GM12878 (cell line): ENCODE measurements around the gene CHRDL1.

Experiments used
- ATF2 ChIP-seq: IDR thresholded peaks from 2 replicates; pipeline ENCODE4 v1.6.1; 2012; ENCODE audit warnings: low read length, inconsistent platforms
- ATF7 ChIP-seq: fragments of 450-650 bp; IDR thresholded peaks from 2 replicates; pipeline ENCODE4 v1.6.1; 2016; ENCODE audit warnings: low read depth, mild to moderate bottlenecking
- CEBPZ ChIP-seq: fragments of 150-350 bp; IDR thresholded peaks from 2 replicates; pipeline ENCODE4 v1.6.1; 2016; ENCODE audit warnings: low read depth, low read length
- CTCF ChIP-seq, 3 experiments: IDR thresholded peaks in 2 of 3; conservative IDR thresholded peaks in 1 of 3; 2 replicates each; pipeline ENCODE4 v1.5.1; 2011; ENCODE audit warnings: low read depth in 3 of 3, low read length in 3 of 3, mild to moderate bottlenecking in 3 of 3, control low read depth in 2 of 3, moderate library complexity in 2 of 3, inconsistent platforms in 1 of 3, mixed read lengths in 1 of 3; ENCODE audit not compliant: control insufficient read depth in 2 of 3, insufficient read depth in 1 of 3; ENCODE audit errors: extremely low read depth in 1 of 3
- EZH2 ChIP-seq: IDR thresholded peaks from 2 replicates; pipeline ENCODE4 v1.6.1; 2012; ENCODE audit warnings: low read depth, mild to moderate bottlenecking, control low read depth, inconsistent platforms, low read length, borderline replicate concordance; ENCODE audit not compliant: control insufficient read depth
- MAX ChIP-seq: IDR thresholded peaks from 2 replicates; pipeline ENCODE4 v1.6.1; 2012; ENCODE audit warnings: low read depth, low read length, improper control_type of control experiment
- POLR2A ChIP-seq: IDR thresholded peaks from 2 replicates; pipeline ENCODE4 v1.6.1; 2011; ENCODE audit warnings: low read depth, mild to moderate bottlenecking, low read length
- SPI1 ChIP-seq: IDR thresholded peaks from 2 replicates; pipeline ENCODE4 v1.6.1; 2011; ENCODE audit warnings: low read depth, mild to moderate bottlenecking, low read length, moderate library complexity, borderline replicate concordance; ENCODE audit not compliant: insufficient read depth
- TBL1XR1 ChIP-seq: IDR thresholded peaks from 2 replicates; pipeline ENCODE4 v1.6.1; 2012; ENCODE audit warnings: low read depth, low read length, improper control_type of control experiment
- ZNF24 ChIP-seq: fragments of 450-650 bp; IDR thresholded peaks from 2 replicates; pipeline ENCODE4 v1.6.1; 2017; ENCODE audit warnings: antibody characterized with exemption, mild to moderate bottlenecking
- ZNF274 ChIP-seq: IDR thresholded peaks from one replicate; pipeline ENCODE4 v1.8.0; 2011; ENCODE audit not compliant: insufficient read length, insufficient read depth

GRCh38 chrX:110796407-110796697 is 735 bp upstream of the CHRDL1 start:
- TF ChIP-seq ZNF274 (no peak), ZNF24 (no peak), POLR2A (no peak), CTCF (IDR thresholded peaks at IDR 0.05 in 2 of 3, conservative IDR thresholded peaks at IDR 0.05 in 1 of 3; ENCODE audit: control insufficient read depth in 2 of 3, extremely low read depth in 1 of 3, insufficient read depth in 1 of 3, low read depth in 3 of 3, low read length in 3 of 3) (no peak), TBL1XR1 (no peak), MAX (no peak), EZH2 (no peak), ATF7 (no peak), CEBPZ (no peak), SPI1 (no peak), ATF2 (no peak)
